Cardiac fibroblast (primary cell): ENCODE data around the gene PHACTR3.

ENCODE experiments used
- DNase-seq, 2 donors: peaks; one replicate each; pipeline versions ENCODE4 v3.0.0 to v3.0.0-alpha.2; 2010; ENCODE audit warnings: low read depth in 2 of 2
- H3K4me3 ChIP-seq, 2 donors: replicated peaks in 1 of 2; 1 replicate in 1 of 2; 2 replicates in 1 of 2; pipeline ENCODE4 v1.5.1; 2011; ENCODE audit warnings: low read depth in 2 of 2, low read length in 2 of 2, mild to moderate bottlenecking in 2 of 2, moderate library complexity in 1 of 2
- TF ChIP-seq, protein P1 (sequence below): IDR thresholded peaks from one replicate; pipeline ENCODE4 v1.5.1; 2011; ENCODE audit warnings: low read depth, mild to moderate bottlenecking, low read length, inconsistent platforms

The PHACTR3 gene

DNA sequence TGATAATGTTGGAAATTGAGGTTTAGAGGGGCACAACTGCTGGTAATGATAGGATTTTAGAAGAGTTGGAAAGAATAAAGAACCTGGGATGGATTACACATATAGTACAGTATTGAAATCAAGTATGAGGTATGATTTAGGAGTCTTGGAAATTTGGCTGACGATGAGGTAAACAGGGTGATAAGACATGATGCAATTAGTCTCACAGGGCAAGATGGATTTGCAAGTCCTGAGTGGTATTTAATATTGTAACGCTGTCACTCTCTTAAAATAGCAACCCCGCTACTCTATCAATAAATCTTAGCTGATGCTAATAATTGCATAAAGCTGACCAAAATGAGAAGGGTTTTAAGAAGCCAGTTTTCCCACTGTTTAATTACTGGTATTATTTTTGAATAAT, 258.7 kb downstream of the PHACTR3 start:
- DNase-seq: no peak
- TF ChIP-seq, protein P1, sequence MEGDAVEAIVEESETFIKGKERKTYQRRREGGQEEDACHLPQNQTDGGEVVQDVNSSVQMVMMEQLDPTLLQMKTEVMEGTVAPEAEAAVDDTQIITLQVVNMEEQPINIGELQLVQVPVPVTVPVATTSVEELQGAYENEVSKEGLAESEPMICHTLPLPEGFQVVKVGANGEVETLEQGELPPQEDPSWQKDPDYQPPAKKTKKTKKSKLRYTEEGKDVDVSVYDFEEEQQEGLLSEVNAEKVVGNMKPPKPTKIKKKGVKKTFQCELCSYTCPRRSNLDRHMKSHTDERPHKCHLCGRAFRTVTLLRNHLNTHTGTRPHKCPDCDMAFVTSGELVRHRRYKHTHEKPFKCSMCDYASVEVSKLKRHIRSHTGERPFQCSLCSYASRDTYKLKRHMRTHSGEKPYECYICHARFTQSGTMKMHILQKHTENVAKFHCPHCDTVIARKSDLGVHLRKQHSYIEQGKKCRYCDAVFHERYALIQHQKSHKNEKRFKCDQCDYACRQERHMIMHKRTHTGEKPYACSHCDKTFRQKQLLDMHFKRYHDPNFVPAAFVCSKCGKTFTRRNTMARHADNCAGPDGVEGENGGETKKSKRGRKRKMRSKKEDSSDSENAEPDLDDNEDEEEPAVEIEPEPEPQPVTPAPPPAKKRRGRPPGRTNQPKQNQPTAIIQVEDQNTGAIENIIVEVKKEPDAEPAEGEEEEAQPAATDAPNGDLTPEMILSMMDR: no peak

GRCh38 chr20:59864726-59865125, 260.4 kb downstream of the PHACTR3 start:
- no peak overlapping the region for H3K4me3 ChIP-seq
- DNase-seq: no peak
- TF ChIP-seq, protein P1: no peak

More for the DNA sequence above, 258.7 kb downstream of the PHACTR3 start:
- no peak overlapping the region for H3K4me3 ChIP-seq

DNA sequence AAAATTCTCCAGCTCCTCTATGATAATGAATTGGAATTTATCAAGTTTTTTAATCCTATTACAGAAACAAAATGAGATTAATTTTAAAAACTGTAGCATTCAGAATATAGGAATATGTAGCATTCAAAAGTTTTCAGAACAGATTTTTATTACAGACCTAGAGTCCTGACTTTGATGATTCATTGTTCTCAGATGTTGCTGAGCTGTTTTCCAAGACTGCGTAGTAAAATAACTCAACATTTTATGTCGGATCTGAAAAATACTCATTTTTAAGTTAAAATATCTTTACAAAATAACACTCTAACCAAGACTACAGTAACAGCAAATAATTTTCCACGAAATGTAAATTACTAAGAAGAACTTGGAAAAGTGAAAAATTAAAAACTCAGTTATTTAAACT, 262.0 kb downstream of the PHACTR3 start:
- no peak for DNase-seq
- no peak overlapping the region for H3K4me3 ChIP-seq
- TF ChIP-seq, protein P1: no peak

- DNase-seq: no peak
- H3K4me3 ChIP-seq: no peak overlapping the region
- TF ChIP-seq, protein P1: no peak
Measured at GRCh38 chr20:59871096-59871495, 266.8 kb downstream of the PHACTR3 start.

GRCh38 chr20:59873409-59873808, 269.1 kb downstream of the PHACTR3 start:
- TF ChIP-seq, protein P1: no peak
- no peak for DNase-seq
- H3K4me3 ChIP-seq: no peak overlapping the region

GRCh38 chr20:59880198-59880597, 275.9 kb downstream of the PHACTR3 start:
- no peak for DNase-seq
- TF ChIP-seq, protein P1: no peak
- H3K4me3 ChIP-seq: no peak overlapping the region

- TF ChIP-seq, protein P1: no peak
- no peak for DNase-seq
- H3K4me3 ChIP-seq: no peak overlapping the region
Measured at GRCh38 chr20:59884494-59884893, 280.2 kb downstream of the PHACTR3 start.
